HG02588 (cell line): ENCODE results near the gene ROPN1L.

ENCODE experiments used
- ATAC-seq: cut with Tn5 transposase; IDR thresholded peaks from one replicate; pipeline ENCODE4 v1.9.1; 2021; ENCODE audit warnings: mild to moderate bottlenecking, moderate library complexity; ENCODE audit not compliant: unreplicated experiment

Gene ROPN1L

DNA sequence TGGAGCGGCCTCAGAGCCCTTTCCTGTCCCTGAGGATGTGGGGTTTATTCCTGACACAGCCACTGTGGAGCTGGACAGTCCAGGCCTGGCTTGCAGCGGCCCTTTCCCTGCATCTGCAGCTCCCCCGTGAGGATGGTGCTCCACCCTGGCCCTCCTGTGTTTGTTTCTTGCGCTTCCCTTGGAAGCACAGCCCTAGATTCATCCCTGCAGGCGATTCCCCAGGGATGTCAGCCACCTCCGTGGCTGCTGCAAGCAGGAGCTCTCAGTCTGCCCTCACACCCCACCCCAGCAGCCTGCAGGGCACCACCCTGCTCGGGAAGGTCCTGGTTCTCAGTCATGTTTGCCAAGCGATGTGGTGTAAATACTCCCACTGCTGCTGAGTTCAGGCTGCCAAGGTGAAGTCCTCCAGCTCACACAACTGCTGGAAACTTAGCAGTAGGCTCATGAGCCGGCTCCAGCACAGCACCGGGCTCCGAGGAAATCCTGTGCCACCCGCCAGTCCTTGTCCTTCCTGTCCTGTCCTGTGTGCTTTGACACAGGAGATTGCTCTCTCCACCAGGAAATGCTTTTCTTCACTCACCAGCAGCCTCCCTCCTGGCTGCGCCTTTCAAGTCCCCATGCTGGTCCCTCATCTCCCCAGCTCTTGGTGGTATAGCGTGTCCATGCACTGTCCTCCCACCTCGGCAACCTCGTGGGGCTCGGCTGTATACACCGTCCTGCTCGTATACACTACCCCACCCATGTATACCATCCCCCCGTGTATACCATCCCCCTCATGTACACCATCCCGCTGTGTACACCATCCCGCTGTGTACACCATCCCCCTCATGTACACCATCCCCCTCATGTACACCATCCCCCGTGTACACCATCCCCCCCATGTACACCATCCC is 16.2 kb downstream of the ROPN1L start:
- ATAC-seq = no peak

DNA sequence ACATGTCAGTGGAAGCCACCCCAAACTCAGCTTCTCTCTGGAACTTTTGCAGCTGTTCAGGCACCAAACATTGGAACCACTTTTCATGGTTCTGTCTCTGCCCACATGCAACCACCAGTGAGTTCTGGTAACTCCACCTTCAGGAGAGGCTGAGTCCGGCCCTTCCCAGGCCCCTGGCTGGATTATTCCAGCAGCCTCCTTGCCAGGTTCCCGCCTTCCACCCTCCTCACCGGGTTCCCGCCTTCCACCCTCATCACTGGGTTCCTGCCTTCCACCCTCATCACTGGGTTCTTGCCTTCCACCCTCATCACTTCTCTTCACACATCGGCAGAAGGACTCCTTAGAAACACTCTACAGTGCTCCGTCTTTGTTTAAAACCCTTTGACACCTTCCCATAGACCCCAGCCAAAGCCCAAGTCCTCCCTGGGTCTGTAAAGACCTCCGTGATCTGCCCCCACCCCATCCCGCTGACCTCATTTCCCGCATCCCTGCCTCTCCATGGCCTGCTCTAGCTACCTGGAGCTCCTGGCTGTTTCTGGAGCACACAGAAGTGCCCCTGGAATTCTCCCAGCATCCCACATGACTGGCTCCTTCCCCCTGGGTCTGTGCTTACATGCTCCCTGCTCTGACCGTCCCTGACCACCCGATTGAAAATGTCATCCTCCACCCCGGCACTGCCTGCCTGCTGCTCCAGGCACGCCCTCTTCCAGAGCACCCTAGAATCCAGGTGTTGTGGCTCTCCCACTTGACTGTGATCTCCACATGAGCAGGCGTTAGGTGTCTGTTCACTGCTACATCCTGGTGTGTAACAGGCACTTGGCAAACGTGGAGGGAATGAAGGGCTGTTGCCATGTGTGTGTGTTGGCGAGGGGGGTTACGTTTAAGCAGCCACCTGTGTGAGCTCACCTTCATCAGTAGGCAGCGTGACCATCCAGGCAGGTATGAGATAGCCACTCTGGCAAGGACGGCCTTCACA is 17.7 kb downstream of the ROPN1L start:
- no peak for ATAC-seq

DNA sequence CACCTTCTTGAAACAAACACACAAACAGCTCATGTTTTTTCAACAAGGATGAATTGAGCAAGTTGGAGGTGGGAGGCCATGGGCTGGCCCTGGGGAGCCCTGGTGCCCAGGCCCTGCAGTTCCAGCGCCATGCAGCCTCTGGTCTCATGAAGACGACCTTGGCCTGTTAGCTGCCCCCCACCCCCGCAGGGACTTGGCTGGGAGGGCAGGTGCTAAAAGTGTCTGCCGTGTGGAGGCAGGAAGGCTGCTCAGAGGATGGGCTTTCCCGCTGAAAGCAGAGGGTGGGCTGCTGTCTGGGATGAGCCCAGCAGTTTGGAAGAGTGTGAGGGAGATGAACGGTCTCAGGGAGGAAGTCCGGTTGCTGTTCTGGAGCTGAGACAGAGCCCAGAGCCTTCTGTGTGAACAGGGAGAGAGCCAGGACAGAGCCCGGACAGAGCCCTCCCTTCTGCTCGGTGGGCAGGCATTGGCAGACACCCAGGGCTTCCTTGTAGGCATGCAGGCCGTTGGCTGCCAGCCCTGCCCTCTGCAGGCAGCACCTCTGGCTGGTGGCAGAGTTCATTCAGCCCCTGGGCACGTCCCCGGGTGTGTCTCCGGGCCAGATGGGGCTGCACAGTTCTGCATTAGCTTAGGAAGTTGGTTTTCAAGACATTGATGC is 18.7 kb downstream of the ROPN1L start:
- no peak for ATAC-seq

DNA sequence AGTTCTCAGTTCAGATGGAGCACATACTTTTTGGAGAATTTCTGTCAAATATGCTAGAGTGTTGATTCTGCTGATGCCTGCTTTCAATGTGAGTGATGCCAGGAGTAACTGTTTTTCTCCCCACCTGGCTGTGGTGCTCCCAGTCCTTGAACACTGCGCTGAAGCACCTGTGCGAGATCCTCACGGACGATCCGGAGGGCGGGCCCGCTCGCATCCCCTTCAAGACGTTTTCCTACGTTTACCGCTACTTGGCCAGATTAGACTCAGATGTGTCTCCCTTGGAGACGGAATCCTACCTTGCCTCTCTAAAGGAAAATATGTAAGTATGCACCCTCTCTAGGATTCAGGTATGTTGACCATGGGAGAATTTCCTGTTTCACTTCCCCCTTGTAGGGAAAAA is 19.4 kb downstream of the ROPN1L start:
- no peak for ATAC-seq

DNA sequence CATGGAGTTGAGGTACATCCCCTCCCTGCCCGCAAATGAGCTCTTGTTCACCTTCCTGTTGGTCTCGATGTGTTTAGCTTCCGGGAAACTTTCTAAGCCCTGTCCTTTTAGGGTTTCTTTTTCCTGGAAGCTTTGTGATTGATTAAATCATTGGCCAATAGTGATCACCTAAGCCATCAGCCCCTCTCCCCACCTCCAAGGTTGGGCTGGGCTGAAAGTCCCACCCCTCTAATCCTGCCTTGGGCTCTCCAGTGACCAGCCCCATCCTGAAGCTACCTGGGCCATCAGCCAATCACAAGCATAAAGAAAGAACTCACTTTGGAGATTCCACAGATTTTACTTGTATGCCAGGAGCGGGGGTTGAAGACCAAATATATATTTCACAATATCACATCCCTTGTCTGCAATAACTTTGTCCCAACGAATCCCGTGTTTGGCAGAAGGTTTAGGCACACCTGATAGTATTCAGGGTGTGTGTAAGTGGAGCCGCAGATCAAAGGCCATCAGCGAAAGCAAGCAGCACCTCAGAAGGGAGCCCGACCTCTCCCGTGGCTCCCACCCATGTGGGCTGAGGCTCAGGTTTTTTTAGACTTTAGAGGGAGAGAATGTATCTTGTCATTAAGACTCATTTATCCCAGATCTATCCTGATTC is 20.4 kb downstream of the ROPN1L start:
- ATAC-seq = no peak

DNA sequence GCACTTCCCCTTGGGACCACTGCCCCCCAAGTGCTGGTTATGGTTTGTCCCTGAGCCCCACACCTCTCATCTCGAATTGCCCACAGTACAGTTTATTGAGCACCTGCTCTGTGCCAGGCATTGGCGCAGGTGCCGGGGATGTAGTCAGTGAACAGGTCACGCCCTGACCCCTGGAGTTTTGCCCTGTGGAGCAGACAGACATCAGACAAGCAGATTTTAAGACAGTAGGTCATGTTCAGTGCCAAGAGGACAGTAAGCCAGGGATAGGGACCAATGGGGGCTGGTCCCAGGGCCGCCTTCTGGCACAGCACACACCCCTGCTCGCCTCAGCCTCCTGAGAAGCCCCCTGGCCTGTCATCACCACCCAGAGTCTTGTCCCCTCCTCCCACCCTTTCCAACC is 21.9 kb downstream of the ROPN1L start:
- no peak for ATAC-seq

DNA sequence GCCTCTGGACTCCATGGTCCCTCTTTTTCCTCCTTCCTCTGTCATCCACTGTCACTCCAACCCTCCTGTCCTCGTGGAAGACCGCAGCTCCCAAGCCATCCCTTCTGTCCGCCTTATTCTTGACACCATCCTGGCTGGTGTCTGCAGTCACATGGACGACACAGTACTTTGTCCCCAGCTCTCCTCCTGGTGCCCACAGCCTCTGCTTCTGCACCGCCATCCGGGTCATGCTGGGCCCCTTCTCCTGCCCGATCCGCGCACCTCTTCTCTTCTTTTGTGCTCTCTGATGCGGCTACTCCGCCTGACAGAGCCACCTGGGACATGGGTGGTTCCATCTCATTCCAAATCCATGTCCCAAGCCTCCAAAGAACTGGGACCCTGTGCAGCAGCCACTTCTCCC is 22.5 kb downstream of the ROPN1L start:
- ATAC-seq = no peak

DNA sequence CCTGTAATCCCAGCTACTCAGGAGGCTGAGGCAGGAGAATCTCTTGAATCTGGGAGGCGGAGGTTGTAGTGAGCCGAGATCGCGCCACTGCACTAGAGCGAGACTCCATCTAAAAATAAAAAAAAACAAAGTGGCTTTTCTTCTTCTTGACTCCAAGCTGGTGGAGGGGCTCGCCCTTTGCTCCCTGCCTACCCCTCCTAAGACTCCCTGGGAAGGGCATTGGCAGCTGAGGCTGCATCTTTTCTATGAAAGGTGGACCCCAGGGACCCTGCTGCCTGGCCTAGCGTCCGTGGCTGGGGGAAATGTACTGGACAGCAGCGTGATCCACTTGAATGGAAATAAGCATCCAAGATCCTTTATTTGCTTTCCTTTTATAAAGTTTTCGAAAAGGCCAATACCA is 24.0 kb downstream of the ROPN1L start:
- ATAC-seq = no peak

DNA sequence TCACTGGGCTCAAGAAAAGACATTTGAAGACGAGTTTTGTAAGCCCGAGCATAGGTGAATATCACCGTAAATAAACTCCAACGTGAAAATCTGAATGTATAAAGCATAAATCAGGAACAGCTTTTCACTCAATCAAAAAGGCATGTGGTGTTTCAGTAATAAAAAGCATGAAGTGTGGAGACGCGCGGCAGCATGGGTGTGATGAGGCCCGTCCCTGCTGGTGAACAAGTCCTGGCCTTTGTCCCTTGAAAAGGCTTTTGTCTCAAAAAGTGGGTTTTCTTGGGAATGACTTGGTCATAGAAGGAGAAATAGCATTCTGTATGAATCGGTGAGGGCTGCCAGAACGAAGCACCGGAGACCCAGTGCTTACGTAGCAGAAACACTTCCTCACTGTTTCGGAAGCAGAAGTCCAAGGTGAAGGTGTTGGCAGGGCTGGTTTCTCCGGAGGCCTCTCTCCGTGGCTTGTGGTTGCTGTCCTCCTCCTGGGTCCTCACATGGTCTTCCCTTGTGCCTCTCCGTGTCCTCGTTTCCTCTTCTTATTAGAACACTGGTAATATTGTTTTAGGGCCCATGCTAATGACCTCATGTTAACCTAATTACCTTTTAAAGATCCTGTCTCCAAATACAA is 24.9 kb downstream of the ROPN1L start:
- no peak for ATAC-seq

DNA sequence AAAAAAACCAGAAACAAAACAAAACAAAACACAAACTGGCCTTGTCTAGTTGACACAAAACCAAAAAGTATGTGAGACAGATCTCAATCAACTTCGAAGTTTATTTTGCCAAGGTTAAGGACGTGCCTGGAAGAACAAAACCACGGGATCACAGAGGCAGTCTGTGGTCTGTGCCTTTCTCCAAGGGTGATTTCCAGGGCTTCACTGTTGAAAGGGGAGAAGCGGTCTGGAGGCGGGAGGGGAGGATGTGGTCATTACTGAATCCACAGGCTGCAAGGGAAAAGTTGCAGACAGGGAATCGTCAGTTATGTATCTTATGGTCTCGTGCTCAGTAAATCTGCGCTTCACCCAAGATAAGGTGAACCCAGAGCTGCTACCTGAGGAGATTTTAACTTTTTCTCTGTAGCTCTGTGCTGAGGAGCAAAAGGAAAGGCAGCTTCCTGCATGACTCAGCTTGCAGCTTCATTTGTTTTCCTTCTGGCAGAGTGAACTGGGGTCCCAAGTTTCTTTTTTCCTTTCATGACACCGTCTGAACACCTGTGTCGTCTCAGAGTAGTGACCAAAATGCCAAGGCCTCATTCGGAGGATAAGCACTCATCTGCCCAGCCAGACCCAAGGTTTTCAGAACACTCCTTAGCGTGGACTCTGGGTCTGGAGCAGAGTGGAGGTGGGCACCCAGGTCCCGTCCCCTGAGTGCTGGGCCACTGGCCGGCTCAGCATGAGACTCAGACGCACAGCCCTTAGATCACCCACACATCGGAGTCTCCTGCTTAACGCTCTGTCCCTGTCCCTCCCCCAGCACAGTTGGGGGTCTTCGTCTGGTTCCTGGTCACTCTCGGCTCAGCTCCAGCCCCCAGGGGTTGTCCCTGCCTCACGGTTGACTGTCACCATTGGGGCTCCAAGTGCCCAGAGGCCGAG is 25.9 kb downstream of the ROPN1L start:
- ATAC-seq = no peak

DNA sequence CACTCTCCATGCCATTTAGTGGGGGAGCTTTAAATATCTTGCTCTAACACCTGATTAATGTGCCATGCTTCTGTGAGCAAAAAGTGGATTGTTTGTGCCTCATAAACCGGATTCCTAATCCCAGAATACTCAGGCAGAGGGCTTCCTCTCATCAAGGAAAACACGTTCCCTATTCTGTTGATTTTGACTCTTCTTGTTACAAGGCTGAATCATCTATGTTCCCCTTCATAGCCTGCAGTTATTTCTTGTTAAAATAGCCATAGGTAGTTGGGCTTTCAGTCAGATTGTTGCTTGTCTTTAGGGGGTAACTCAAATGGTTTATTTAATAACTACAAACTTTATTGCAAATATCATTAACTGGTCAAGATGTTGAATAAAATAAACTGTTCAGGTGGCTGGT is 26.6 kb downstream of the ROPN1L start:
- ATAC-seq = no peak

DNA sequence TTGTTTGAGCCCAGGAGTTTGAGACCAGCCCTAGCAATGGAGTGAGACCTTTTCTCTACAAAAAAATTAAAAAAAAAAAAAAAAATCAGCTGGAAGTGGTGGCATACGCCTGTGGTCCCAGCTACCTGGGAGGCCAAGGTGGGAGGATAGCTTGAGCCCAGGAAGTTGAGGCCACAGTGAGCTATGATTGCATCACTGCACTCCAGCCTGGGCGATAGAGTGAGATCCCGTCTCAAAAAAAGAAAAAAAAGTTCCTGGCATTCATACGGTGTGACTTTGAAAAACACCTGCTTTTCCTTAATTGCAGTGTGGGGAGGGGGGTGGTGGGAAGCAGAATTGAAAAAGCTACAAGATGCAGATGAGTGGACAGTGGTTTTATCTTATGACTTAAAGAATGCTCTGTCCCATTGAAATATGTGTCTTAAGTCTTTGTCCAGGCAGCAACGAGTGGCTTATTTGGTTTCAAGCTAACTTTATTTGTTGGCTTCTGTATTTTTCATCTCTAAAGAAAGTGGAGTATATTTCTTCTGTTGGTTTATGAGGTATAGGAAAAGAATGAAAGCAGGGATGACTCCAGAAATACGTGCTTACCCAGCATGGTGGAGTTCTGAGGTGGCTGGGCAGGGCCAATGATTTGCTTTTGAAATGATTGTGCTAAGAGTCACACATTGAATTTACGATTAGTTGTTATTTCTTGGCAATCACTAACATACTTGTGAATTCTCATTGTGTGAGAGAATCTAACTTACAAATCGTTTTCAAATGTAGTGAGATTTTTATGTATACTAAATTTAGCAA is 27.8 kb downstream of the ROPN1L start:
- no peak for ATAC-seq

DNA sequence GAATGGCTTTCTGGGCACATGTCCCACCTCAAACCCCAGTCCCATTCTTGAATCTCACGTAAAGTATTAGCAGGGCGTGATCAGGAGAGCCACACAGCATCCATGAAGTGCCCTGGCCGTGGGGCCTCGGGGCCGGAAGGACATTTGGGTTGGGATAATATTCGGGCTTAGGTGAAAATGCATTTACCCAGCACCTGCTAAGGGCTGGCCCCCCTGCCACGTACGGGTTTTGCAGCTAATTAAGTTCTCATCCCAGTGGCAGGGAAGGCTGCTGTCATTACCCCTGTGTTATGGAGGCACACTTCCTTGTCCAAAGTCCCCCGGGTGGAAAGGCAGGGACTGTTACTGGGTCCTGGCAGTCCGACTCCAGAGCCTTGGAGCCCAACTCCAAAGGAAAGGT is 29.0 kb downstream of the ROPN1L start:
- ATAC-seq = no peak

DNA sequence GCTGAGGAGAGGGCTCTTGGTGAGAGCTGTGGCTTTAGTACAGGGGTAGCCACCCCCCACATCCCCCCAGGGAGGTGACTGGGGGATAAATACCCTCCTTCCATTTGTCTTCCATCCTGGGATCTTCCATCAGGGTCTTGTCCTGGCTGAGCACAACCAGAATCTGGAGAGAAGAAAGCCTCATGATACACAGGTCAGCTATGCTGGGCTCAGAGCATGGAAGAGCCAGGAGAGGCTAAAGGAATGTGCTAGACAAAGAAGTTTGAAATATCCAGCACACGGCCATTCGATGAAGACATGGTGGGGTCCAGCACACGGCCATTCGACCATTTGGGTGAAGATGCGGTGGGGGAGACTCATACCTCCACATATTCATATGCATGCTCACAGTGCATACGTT is 30.0 kb downstream of the ROPN1L start:
- no peak for ATAC-seq

DNA sequence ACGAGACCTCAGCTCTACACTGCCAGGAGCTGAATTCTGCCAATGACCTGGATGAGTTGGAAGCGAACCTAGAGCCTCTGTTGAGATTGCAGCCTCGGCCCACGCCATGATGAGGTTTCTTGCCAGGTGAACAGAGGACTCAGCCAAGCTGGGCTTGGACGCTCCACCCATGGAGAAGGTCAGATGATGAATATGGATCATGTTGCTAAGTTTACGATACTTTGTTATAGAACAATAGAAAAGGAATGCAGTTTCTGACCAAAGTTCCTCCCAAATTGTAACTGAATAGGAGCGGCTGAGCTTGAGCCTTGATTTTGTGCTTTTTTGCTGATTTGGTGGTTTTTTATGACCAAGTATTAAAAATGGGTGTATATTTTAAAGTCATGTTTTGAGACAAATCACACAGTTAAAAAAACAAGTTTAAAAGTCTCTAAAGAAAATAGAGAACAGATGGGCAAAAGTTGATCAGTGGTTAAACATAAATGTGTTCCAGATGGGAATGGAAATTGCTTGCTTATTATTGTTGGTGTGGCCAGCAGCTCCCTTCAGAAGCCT is 32.9 kb downstream of the ROPN1L start:
- ATAC-seq = no peak

DNA sequence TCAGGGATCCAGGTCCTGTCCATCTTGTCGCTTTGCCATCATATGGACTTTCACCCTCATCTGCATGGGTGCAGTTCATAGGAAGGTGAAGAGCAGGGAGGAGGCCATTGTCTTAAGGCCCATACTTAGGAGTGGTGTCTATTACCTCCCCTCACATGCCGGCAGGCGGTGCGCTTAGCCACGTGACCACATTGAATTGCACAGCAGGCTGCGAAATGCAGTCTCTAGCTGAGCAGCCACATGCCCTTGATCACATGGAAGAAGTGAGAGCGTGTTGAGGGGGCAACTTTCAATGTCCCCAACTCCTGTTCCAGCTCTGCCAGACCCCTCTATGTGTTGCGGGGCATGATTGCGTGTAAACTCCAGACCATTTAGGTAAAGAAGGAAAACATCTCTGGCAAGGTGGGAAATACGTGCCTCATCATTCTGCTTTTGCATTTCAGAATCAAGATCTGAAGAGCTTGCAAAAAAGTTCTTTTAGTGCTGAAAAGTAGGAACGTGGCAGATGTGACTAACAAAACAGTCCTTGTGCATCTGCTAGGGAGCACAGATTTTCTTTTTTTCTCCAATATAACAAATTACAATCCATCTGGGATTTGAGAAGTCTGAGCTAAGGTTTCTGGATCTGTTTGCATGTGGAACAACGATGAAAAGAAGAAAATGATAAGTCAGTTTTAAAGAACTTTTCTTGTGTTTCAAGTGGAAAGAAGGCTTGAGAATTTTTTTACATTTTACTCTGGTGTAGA is 34.4 kb downstream of the ROPN1L start:
- ATAC-seq = no peak

DNA sequence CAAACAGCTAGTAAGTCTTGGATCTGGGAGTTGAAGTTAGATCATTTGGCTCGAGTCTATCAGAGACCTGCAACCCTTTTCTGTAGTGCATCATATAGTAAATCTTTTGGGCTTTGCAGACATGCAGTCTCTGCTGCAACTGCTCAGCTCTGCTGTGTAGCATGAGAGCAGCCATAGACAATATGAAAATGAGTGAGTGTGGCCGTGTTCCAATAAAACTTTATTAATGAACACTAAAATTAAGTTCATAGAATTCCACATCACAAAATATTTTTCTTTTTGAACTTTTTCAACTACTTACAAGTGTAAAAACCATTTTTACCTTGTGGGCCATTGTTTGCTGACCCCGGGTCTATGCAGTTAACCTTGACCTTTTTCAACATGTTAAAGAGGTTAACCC is 35.2 kb downstream of the ROPN1L start:
- no peak for ATAC-seq
